GM13977 (cell line): ENCODE data around the gene NLRP5.
"Not testable (repeated sequence)": the region's sequence is repeated elsewhere in the genome, so short reads cannot be mapped to it uniquely, and the experiment has no call there.

Source experiments
- DNase-seq: peaks from one replicate; pipeline ENCODE4 v3.0.0; 2012; ENCODE audit warnings: low spot score
- in situ Hi-C: fragments of 300-500 bp; cut with MboI; formaldehyde crosslinking; loops from one replicate; pipeline ENCODE4 v1.12.0; 2022; ENCODE audit warnings: low sequenced_read_pairs, low pct_unique_long_range_greater_than_20kb, mixed read lengths, inconsistent platforms; ENCODE audit not compliant: unreplicated experiment
- TF ChIP-seq, protein P1 (sequence below): IDR thresholded peaks from 2 replicates; pipeline ENCODE4 v1.5.1; 2012; ENCODE audit warnings: mild to moderate bottlenecking, control low read depth; ENCODE audit not compliant: insufficient read depth; ENCODE audit errors: extremely low read depth, missing control alignments

The NLRP5 gene

GRCh38 chr19:55993492-55993891 lies 6.9 kb downstream of the NLRP5 start:
- in situ Hi-C loops, result no loop called here
- TF ChIP-seq, protein P1, sequence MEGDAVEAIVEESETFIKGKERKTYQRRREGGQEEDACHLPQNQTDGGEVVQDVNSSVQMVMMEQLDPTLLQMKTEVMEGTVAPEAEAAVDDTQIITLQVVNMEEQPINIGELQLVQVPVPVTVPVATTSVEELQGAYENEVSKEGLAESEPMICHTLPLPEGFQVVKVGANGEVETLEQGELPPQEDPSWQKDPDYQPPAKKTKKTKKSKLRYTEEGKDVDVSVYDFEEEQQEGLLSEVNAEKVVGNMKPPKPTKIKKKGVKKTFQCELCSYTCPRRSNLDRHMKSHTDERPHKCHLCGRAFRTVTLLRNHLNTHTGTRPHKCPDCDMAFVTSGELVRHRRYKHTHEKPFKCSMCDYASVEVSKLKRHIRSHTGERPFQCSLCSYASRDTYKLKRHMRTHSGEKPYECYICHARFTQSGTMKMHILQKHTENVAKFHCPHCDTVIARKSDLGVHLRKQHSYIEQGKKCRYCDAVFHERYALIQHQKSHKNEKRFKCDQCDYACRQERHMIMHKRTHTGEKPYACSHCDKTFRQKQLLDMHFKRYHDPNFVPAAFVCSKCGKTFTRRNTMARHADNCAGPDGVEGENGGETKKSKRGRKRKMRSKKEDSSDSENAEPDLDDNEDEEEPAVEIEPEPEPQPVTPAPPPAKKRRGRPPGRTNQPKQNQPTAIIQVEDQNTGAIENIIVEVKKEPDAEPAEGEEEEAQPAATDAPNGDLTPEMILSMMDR, result no peak
- DNase-seq, result no peak

GRCh38 chr19:56014765-56015164 lies 28.2 kb downstream of the NLRP5 start:
- in situ Hi-C loops, result no loop called here
- TF ChIP-seq, protein P1, result no peak
- no peak for DNase-seq

- TF ChIP-seq, protein P1, result no peak
- no peak for DNase-seq
- in situ Hi-C loops, result no loop called here
These were observed 29.2 kb downstream of the NLRP5 start for GRCh38 chr19:56015756-56016155.

- in situ Hi-C loops, DNase-seq: not testable (repeated sequence)
These were observed 32.8 kb downstream of the NLRP5 start for GRCh38 chr19:56019325-56019724.

- in situ Hi-C loops, result not testable (repeated sequence)
These were observed 33.9 kb downstream of the NLRP5 start for GRCh38 chr19:56020355-56020975.

GRCh38 chr19:56026769-56027168 lies 40.2 kb downstream of the NLRP5 start:
- no peak for DNase-seq
- in situ Hi-C loops, result no loop called here
- TF ChIP-seq, protein P1, result no peak

More at GRCh38 chr19:56020355-56020975, 33.9 kb downstream of the NLRP5 start:
- not testable (repeated sequence) for DNase-seq

DNA sequence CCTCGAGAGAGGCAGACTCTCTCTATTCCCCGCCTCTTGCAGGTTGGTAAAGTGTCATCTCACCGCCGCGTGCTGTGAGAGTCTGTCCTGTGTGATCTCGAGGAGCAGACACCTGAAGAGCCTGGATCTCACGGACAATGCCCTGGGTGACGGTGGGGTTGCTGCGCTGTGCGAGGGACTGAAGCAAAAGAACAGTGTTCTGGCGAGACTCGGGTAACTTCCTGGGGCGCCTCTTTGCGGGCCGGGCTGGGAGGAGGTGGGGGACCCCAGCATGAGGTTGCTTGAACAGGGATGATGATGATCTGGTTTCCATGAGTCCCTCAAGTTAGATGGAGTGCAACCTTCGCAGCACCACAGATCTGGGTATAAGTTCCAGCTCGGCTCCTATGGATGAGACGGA lies 67.0 kb downstream of the NLRP5 start:
- in situ Hi-C loops, result no loop called here
- DNase-seq, result no peak
- TF ChIP-seq, protein P1, result no peak
